ENCODE measurements around the gene PSAPL1.

DNA sequence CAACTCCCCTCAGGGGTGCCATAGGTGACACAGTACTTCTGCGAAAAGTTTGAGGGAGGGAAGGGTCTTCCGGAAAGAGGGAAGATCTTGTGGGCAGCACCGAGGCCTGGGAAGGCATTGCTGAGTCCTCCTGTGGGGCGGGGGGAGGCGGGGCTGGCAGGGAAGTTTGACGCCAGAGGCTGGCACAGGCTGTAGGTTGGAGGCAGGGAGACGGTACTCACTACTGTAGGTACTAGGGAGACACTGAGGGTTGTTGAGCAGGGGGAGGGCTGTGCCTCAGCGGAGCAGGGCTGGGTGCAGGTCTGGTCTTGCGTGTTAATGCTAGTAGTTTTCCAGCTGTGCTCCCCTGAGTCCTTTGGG lies 23.3 kb upstream of the PSAPL1 start:
- TF ChIP-seq, protein P1, sequence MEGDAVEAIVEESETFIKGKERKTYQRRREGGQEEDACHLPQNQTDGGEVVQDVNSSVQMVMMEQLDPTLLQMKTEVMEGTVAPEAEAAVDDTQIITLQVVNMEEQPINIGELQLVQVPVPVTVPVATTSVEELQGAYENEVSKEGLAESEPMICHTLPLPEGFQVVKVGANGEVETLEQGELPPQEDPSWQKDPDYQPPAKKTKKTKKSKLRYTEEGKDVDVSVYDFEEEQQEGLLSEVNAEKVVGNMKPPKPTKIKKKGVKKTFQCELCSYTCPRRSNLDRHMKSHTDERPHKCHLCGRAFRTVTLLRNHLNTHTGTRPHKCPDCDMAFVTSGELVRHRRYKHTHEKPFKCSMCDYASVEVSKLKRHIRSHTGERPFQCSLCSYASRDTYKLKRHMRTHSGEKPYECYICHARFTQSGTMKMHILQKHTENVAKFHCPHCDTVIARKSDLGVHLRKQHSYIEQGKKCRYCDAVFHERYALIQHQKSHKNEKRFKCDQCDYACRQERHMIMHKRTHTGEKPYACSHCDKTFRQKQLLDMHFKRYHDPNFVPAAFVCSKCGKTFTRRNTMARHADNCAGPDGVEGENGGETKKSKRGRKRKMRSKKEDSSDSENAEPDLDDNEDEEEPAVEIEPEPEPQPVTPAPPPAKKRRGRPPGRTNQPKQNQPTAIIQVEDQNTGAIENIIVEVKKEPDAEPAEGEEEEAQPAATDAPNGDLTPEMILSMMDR (IDR thresholded peaks at IDR 0.05), result no peak
- no peak for TF ChIP-seq ZFX (IDR thresholded peaks at IDR 0.05; ENCODE audit: borderline replicate concordance)

All from 22Rv1 (cell line).